Liver (tissue), 9 donors: Measurements from ENCODE around the gene P3H1. TPM values are rescaled to one million over a fixed set of nuclear protein-coding genes. Genes with fewer than 3 reads are reported as not detected.

Experiments used
- DNase-seq: peaks from one replicate; pipeline ENCODE4 v3.0.0-alpha.2; 2017; ENCODE audit warnings: low spot score
- H3K27ac ChIP-seq, 2 donors: one replicate each; pipeline ENCODE4 v1.7.0; 2013; ENCODE audit warnings: inconsistent platforms in 2 of 2, low read length in 2 of 2, control low read depth in 1 of 2, low read depth in 1 of 2, mild to moderate bottlenecking in 1 of 2
- H3K27me3 ChIP-seq, 4 donors: one replicate each; pipeline versions ENCODE4 v1.6.1 to v1.7.0; 2013; ENCODE audit warnings: low read length in 3 of 4, inconsistent platforms in 1 of 4, mild to moderate bottlenecking in 1 of 4, moderate library complexity in 1 of 4; ENCODE audit not compliant: control insufficient read depth in 4 of 4, insufficient read depth in 4 of 4
- H3K36me3 ChIP-seq, 4 donors: one replicate each; pipeline versions ENCODE4 v1.6.1 to v1.7.0; 2013; ENCODE audit warnings: low read length in 3 of 4, mild to moderate bottlenecking in 3 of 4, low read depth in 1 of 4, moderate library complexity in 1 of 4; ENCODE audit not compliant: control insufficient read depth in 4 of 4, insufficient read depth in 3 of 4
- H3K4me1 ChIP-seq, 4 donors: one replicate each; pipeline versions ENCODE4 v1.6.1 to v1.7.0; 2013; ENCODE audit warnings: low read length in 3 of 4, mild to moderate bottlenecking in 3 of 4, moderate library complexity in 1 of 4; ENCODE audit not compliant: control insufficient read depth in 4 of 4, insufficient read depth in 4 of 4
- H3K4me3 ChIP-seq, 3 donors: one replicate each; pipeline versions ENCODE4 v1.6.1 to v1.7.0; 2013; ENCODE audit warnings: low read length in 3 of 3, control low read depth in 1 of 3, low read depth in 1 of 3, mild to moderate bottlenecking in 1 of 3
- H3K9ac ChIP-seq, 2 donors: one replicate each; pipeline ENCODE4 v1.7.0; 2013; ENCODE audit warnings: low read length in 2 of 2, mild to moderate bottlenecking in 2 of 2, moderate library complexity in 2 of 2, control low read depth in 1 of 2, low read depth in 1 of 2
- H3K9me3 ChIP-seq, 4 donors: one replicate each; pipeline versions ENCODE4 v1.6.1 to v1.7.0; 2013; ENCODE audit warnings: low read length in 3 of 4; ENCODE audit not compliant: control insufficient read depth in 4 of 4
- EGR1 ChIP-seq, 2 donors: IDR thresholded peaks; 2 replicates each; pipeline ENCODE4 v1.6.1; 2016 to 2018; ENCODE audit warnings: antibody characterized with exemption in 2 of 2, low read depth in 2 of 2
- FOXA1 ChIP-seq: IDR thresholded peaks from 2 replicates; pipeline ENCODE4 v1.6.1; 2016; ENCODE audit warnings: antibody characterized with exemption
- FOXA2 ChIP-seq: IDR thresholded peaks from 2 replicates; pipeline ENCODE4 v1.6.1; 2016; ENCODE audit warnings: antibody characterized with exemption
- GABPA ChIP-seq, 2 donors: IDR thresholded peaks in 1 of 2; conservative IDR thresholded peaks in 1 of 2; 2 replicates each; pipeline ENCODE4 v1.6.1; 2016; ENCODE audit warnings: antibody characterized with exemption in 2 of 2, mild to moderate bottlenecking in 1 of 2, moderate library complexity in 1 of 2
- HNF4A ChIP-seq, 2 donors: conservative IDR thresholded peaks; 2 replicates each; pipeline ENCODE4 v1.6.1; 2016; ENCODE audit warnings: antibody characterized with exemption in 2 of 2, mild to moderate bottlenecking in 2 of 2
- HNF4G ChIP-seq: IDR thresholded peaks from 2 replicates; pipeline ENCODE4 v1.6.1; 2016; ENCODE audit warnings: antibody characterized with exemption
- JUND ChIP-seq, 2 donors: IDR thresholded peaks; 2 replicates each; pipeline ENCODE4 v1.6.1; 2016; ENCODE audit warnings: antibody characterized with exemption in 2 of 2
- NR2F2 ChIP-seq: IDR thresholded peaks from 2 replicates; pipeline ENCODE4 v1.6.1; 2016; ENCODE audit warnings: antibody characterized with exemption
- RAD21 ChIP-seq, 2 donors: IDR thresholded peaks; 2 replicates each; pipeline ENCODE4 v1.6.1; 2016; ENCODE audit warnings: antibody characterized with exemption in 2 of 2, mild to moderate bottlenecking in 2 of 2
- RXRA ChIP-seq, 2 donors: IDR thresholded peaks; 2 replicates each; pipeline ENCODE4 v1.6.1; 2017 to 2018; ENCODE audit warnings: antibody characterized with exemption in 2 of 2, mild to moderate bottlenecking in 1 of 2
- SP1 ChIP-seq: IDR thresholded peaks from 2 replicates; pipeline ENCODE4 v1.6.1; 2018; ENCODE audit warnings: antibody characterized with exemption, mild to moderate bottlenecking
- TAF1 ChIP-seq: conservative IDR thresholded peaks from 2 replicates; pipeline ENCODE4 v1.6.1; 2016; ENCODE audit warnings: antibody characterized with exemption, mild to moderate bottlenecking
- YY1 ChIP-seq: IDR thresholded peaks from 2 replicates; pipeline ENCODE4 v1.6.1; 2016; ENCODE audit warnings: antibody characterized with exemption, mild to moderate bottlenecking
- WGBS: extraction: QIAGEN DNeasy Blood & Tissue Kit; methylation state at CpG from one replicate; pipeline ENCODE4 v1.1.7; 2013; 5-methylcytosine and 5-hydroxymethylcytosine counted together
- polyA plus RNA-seq, 2 donors: library from polyadenylated mRNA; stranded (reverse) in 1 of 2; unstranded in 1 of 2; fragments of 200-250 nt in 1 of 2; fragments of >200 nt in 1 of 2; fragmentation: Nextera tagmentation in 1 of 2; extraction: Ambion mirVana in 1 of 2; gene quantifications; one replicate each; pipeline versions ENCODE4 v1.2.1 to v1.2.3, GENCODE V29; 2013 to 2015
- total RNA-seq, 2 donors: library from RNA; depleted of rRNA; stranded (reverse); fragments of >200 nt; gene quantifications; one replicate each; pipeline ENCODE4 v1.2.3, GENCODE V29; 2014
- TF ChIP-seq, protein P1 (sequence below): IDR thresholded peaks from 2 replicates; pipeline ENCODE4 v1.6.1; 2016; ENCODE audit warnings: antibody characterized with exemption
- TF ChIP-seq, protein P2 (sequence below): IDR thresholded peaks from 2 replicates; pipeline ENCODE4 v1.6.1; 2016; ENCODE audit warnings: antibody characterized with exemption
- TF ChIP-seq, protein P3 (sequence below): fragments of 150-350 bp; IDR thresholded peaks from 2 replicates; pipeline ENCODE4 v1.5.1; 2017; ENCODE audit warnings: improper control_type of control experiment, low read depth, low read length; ENCODE audit not compliant: missing input control
- TF ChIP-seq, protein P4 (sequence below): IDR thresholded peaks from 2 replicates; pipeline ENCODE4 v1.6.1; 2016; ENCODE audit warnings: antibody characterized with exemption, mild to moderate bottlenecking
- donor health status: healthy.
- donor health status: healthy.
- donor health status: healthy.
- donor health status: healthy.
- donor health status: healthy.

The P3H1 gene
- total and polyA plus RNA-seq, 4 donors = 14.9 to 28.0 (median 22.7) TPM

DNA sequence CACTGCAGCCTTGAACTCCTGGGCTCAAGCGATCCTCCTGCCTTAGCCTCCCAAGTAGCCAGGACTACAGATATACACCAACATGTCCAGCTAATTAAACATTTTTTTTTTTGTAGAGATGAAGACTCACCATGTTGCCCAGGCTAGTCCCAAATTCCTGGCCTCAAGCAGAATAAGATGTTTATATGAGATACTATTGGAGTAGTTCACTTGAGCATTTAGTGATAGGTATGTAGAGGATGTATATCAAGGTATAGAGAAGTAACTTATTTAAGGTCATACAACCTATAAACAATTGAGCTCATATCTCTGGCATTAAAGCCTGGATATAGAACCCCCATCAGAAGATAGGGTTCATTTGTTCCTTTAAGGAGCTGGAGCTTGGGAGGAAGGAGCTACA, 13.3 kb upstream of the P3H1 start:
- TF ChIP-seq GABPA (IDR thresholded peaks at IDR 0.05 in 1 of 2, conservative IDR thresholded peaks at IDR 0.05 in 1 of 2) (no peak), RAD21 (IDR thresholded peaks at IDR 0.05) (no peak), HNF4G (no peak)
- TF ChIP-seq, protein P1, sequence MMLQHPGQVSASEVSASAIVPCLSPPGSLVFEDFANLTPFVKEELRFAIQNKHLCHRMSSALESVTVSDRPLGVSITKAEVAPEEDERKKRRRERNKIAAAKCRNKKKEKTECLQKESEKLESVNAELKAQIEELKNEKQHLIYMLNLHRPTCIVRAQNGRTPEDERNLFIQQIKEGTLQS = no peak
- TF ChIP-seq, protein P2, sequence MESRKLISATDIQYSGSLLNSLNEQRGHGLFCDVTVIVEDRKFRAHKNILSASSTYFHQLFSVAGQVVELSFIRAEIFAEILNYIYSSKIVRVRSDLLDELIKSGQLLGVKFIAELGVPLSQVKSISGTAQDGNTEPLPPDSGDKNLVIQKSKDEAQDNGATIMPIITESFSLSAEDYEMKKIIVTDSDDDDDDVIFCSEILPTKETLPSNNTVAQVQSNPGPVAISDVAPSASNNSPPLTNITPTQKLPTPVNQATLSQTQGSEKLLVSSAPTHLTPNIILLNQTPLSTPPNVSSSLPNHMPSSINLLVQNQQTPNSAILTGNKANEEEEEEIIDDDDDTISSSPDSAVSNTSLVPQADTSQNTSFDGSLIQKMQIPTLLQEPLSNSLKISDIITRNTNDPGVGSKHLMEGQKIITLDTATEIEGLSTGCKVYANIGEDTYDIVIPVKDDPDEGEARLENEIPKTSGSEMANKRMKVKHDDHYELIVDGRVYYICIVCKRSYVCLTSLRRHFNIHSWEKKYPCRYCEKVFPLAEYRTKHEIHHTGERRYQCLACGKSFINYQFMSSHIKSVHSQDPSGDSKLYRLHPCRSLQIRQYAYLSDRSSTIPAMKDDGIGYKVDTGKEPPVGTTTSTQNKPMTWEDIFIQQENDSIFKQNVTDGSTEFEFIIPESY = no peak
- no peak overlapping the region for H3K27ac ChIP-seq
- H3K4me3 ChIP-seq = no peak overlapping the region
- H3K9ac ChIP-seq = no peak overlapping the region
- H3K36me3 ChIP-seq = peaks cover 5 to 49% (median 23%) of the 10 kb centered on the region in 4 donors
- H3K4me1 ChIP-seq = peaks cover 0 to 9% (median 7%) of the 10 kb centered on the region in 4 donors
- WGBS = 100% methylated on average over 1 of the region's 1 CpG
- H3K9me3 ChIP-seq = no peaks in the 10 kb centered on the region
- no peak for DNase-seq
- H3K27me3 ChIP-seq = no peaks in the 10 kb centered on the region

DNA sequence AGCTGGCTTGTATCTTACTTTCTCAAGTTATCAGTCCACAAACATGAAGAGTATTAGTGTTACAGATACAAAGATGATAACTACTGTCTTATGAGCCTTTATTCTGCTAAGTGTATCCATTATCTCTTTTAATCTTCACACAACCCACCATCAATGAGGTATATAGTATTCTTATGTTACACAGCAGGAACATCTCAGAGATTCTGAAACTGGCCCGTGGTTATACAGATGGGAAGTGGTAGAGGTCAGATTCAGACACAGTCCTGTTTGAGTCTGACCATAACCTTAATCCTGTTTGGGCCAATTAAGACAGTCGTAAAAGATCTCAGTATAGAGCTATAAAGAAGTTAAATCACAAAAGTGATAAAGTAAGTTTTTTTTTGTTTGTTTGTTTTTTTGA, 12.9 kb upstream of the P3H1 start:
- WGBS = 87% methylated on average over 2 of the region's 2 CpGs
- TF ChIP-seq, protein P2 = no peak
- TF ChIP-seq, protein P3, sequence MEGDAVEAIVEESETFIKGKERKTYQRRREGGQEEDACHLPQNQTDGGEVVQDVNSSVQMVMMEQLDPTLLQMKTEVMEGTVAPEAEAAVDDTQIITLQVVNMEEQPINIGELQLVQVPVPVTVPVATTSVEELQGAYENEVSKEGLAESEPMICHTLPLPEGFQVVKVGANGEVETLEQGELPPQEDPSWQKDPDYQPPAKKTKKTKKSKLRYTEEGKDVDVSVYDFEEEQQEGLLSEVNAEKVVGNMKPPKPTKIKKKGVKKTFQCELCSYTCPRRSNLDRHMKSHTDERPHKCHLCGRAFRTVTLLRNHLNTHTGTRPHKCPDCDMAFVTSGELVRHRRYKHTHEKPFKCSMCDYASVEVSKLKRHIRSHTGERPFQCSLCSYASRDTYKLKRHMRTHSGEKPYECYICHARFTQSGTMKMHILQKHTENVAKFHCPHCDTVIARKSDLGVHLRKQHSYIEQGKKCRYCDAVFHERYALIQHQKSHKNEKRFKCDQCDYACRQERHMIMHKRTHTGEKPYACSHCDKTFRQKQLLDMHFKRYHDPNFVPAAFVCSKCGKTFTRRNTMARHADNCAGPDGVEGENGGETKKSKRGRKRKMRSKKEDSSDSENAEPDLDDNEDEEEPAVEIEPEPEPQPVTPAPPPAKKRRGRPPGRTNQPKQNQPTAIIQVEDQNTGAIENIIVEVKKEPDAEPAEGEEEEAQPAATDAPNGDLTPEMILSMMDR = no peak
- TF ChIP-seq FOXA2 (no peak), RAD21 (IDR thresholded peaks at IDR 0.05) (no peak), GABPA (IDR thresholded peaks at IDR 0.05 in 1 of 2, conservative IDR thresholded peaks at IDR 0.05 in 1 of 2) (no peak), SP1 (no peak), HNF4G (no peak), JUND (IDR thresholded peaks at IDR 0.05) (no peak), HNF4A (conservative IDR thresholded peaks at IDR 0.05) (no peak), TAF1 (no peak), EGR1 (IDR thresholded peaks at IDR 0.05; ENCODE audit: low read depth in 2 of 2) (no peak), NR2F2 (no peak), YY1 (no peak), FOXA1 (no peak), RXRA (IDR thresholded peaks at IDR 0.05) (no peak)
- TF ChIP-seq, protein P4, sequence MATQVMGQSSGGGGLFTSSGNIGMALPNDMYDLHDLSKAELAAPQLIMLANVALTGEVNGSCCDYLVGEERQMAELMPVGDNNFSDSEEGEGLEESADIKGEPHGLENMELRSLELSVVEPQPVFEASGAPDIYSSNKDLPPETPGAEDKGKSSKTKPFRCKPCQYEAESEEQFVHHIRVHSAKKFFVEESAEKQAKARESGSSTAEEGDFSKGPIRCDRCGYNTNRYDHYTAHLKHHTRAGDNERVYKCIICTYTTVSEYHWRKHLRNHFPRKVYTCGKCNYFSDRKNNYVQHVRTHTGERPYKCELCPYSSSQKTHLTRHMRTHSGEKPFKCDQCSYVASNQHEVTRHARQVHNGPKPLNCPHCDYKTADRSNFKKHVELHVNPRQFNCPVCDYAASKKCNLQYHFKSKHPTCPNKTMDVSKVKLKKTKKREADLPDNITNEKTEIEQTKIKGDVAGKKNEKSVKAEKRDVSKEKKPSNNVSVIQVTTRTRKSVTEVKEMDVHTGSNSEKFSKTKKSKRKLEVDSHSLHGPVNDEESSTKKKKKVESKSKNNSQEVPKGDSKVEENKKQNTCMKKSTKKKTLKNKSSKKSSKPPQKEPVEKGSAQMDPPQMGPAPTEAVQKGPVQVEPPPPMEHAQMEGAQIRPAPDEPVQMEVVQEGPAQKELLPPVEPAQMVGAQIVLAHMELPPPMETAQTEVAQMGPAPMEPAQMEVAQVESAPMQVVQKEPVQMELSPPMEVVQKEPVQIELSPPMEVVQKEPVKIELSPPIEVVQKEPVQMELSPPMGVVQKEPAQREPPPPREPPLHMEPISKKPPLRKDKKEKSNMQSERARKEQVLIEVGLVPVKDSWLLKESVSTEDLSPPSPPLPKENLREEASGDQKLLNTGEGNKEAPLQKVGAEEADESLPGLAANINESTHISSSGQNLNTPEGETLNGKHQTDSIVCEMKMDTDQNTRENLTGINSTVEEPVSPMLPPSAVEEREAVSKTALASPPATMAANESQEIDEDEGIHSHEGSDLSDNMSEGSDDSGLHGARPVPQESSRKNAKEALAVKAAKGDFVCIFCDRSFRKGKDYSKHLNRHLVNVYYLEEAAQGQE = no peak
- TF ChIP-seq, protein P1 = no peak

More for the DNA sequence above, 12.9 kb upstream of the P3H1 start:
- Histone ChIP-seq H3K27me3 (no peaks in the 10 kb centered on the region), H3K4me1 (peaks cover 0 to 11% (median 4%) of the 10 kb centered on the region in 4 donors), H3K9ac (no peak overlapping the region), H3K27ac (no peak overlapping the region), H3K4me3 (no peak overlapping the region), H3K36me3 (peaks cover 6 to 54% (median 23%) of the 10 kb centered on the region in 4 donors), H3K9me3 (no peaks in the 10 kb centered on the region)
- DNase-seq = no peak
